Omental fat pad (tissue), 4 donors: Measurements from ENCODE around the gene MEOX2. TPM values are rescaled to one million over a fixed set of nuclear protein-coding genes. Genes with fewer than 3 reads are reported as not detected.

Experiments
- ATAC-seq: fragments of 150-250 bp; one replicate; pipeline ENCODE4 v1.9.1; 2016; ENCODE audit warnings: mild to moderate bottlenecking, moderate library complexity; ENCODE audit not compliant: low FRiP score
- DNase-seq: peaks from one replicate; pipeline ENCODE4 v3.0.0-alpha.2; 2019; ENCODE audit warnings: low spot score
- CTCF ChIP-seq, 3 donors: fragments of 450-650 bp; IDR thresholded peaks; one replicate each; pipeline ENCODE4 v1.5.1; 2016 to 2017; ENCODE audit warnings: antibody characterized with exemption in 3 of 3, mild to moderate bottlenecking in 3 of 3, moderate library complexity in 2 of 3
- total RNA-seq, 4 donors: library from RNA; depleted of rRNA; stranded (reverse); fragments of >200 nt; gene quantifications; one replicate each; pipeline ENCODE4 v1.1.0, GENCODE V29; 2016

The MEOX2 gene
- total RNA-seq, 4 donors from 2014 or later, result 3.2 to 96.9 (median 30.0) TPM

- no peak for TF ChIP-seq CTCF (IDR thresholded peaks at IDR 0.05)
- no peak for DNase-seq
- ATAC-seq, result peak; percentile 48
Observed at GRCh38 chr7:15686957-15687545, 568 bp upstream of the MEOX2 start.

- DNase-seq, result no peak
- ATAC-seq, result peak; percentile 39
- no peak for TF ChIP-seq CTCF (IDR thresholded peaks at IDR 0.05)
Observed at GRCh38 chr7:15685358-15686294, 857 bp downstream of the MEOX2 start.

GRCh38 chr7:15684871-15685270 is 1.6 kb downstream of the MEOX2 start:
- no peak for TF ChIP-seq CTCF (IDR thresholded peaks at IDR 0.05)
- DNase-seq, result no peak
- no peak for ATAC-seq

- ATAC-seq (no peak), DNase-seq (no peak)
- no peak for TF ChIP-seq CTCF (IDR thresholded peaks at IDR 0.05)
Observed at GRCh38 chr7:15684111-15684800, 2.2 kb downstream of the MEOX2 start.

GRCh38 chr7:15682751-15683245 is 3.7 kb downstream of the MEOX2 start:
- no peak for DNase-seq
- no peak for ATAC-seq
- TF ChIP-seq CTCF (IDR thresholded peaks at IDR 0.05), result no peak

- ATAC-seq, result no peak
Observed at GRCh38 chr7:15682111-15682510, 4.4 kb downstream of the MEOX2 start.

More at GRCh38 chr7:15682111-15682510, 4.4 kb downstream of the MEOX2 start:
- no peak for DNase-seq
- no peak for TF ChIP-seq CTCF (IDR thresholded peaks at IDR 0.05)
